GM18858 (cell line): Measurements from ENCODE around the gene EPS15.
"Not testable (repeated sequence)": the region's sequence is repeated elsewhere in the genome, so short reads cannot be mapped to it uniquely, and the experiment has no call there.

Experiments
- ATAC-seq: cut with Tn5 transposase; IDR thresholded peaks from one replicate; pipeline ENCODE4 v1.9.1; 2021; ENCODE audit not compliant: unreplicated experiment

EPS15 gene

GRCh38 chr1:51519048-51519864 lies at the start of gene EPS15:
Gene EPS15, minus strand, starts transcription at chr1:51519266. Its CDS starts 35 bp downstream, at chr1:51519231.
- no peak for ATAC-seq

DNA sequence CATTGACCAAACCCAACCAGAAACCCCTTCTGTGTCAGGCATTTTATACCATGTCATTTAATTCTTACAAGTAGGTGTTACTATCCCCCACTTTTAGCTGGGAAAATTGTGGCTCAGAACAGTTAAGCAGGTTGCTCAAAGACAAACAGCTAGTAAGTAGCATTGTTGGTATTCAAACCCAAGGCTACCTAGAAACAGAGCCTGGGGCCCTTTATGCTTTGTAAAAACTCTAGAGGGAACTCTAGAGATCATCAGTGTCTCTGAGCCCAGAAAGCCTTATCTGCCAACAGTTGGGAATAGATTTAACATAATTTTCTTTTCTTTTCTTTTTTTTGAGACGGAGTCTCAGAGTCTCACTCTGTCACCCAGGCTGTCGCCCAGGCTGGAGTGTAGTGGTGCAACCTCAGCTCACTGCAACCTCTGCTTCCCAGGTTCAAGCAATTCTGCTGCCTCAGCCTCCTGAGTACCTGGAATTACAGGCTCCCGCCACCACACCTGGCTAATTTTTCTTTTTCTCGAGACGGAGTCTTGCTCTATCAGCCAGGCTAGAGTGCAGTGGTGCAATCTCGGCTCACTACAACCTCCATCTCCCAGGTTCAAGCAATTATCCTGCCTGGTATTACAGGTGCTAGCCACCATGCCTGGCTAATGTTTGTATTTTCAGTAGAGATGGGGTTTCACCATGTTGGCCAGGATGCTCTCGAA lies 49.3 kb upstream of the EPS15 start:
- no peak for ATAC-seq

DNA sequence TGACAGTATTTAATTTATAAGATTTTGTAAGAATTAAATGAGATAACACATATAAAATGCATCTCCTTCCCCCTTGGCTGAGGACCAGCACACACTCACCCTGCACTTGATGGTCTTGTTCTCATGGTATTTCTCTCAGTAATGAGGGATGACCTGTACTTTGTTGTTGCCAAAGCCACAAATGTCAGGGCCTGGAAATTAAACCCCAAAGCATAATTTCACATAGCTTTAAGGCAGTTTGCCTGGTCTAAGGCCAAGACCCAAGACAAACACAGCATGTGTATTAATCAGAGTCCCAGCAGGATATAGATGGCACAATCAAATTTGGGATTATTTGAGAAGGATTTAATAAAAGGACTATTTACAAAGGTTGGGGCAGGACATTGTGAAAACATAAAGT lies 48.6 kb upstream of the EPS15 start:
- no peak for ATAC-seq

- no peak for ATAC-seq
Measured at GRCh38 chr1:51566260-51566659, 47.2 kb upstream of the EPS15 start.

- ATAC-seq: no peak
Measured at GRCh38 chr1:51565009-51565408, 45.9 kb upstream of the EPS15 start.

DNA sequence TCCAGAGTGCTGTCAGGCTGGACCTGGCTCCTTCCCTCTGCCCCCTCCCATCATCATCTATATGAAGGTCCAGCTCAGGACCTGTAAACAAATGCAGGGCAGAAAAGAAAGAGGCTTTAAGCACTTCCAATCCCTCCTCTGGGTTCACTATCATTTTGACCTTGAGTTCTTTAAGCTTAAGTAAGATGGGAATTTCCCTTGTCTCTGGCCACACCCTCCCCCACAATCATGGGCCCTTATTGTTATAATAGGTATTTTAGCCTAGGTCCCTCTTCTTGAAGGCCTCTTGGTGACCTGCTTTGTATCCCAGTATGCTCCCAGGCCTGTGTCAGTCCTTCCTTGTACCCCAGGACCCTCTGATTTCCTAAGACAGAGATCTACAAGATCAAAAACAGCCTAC lies 45.1 kb upstream of the EPS15 start:
- no peak for ATAC-seq

- ATAC-seq: no peak
Measured at GRCh38 chr1:51561702-51562101, 42.6 kb upstream of the EPS15 start.

DNA sequence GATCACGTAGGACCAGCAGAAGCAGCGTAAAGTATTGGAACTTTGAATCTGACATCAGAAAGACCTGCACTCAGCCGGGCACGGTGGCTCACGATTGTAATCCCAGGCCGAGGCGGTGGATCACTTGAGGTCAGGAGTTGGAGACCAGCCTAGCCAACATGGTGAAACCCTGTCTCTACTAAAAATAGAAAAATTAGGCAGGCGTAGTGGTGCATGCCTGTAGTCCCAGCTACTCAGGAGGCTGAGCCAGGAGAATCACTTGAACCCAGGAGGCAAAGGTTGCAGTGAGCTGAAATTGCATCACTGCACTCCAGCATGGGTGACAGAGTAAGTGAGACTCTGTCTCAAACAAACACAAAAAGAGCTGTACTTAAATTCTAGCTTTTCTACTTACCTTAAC lies 41.8 kb upstream of the EPS15 start:
- ATAC-seq: not testable (repeated sequence)

GRCh38 chr1:51560034-51560433 lies 41.0 kb upstream of the EPS15 start:
- no peak for ATAC-seq

DNA sequence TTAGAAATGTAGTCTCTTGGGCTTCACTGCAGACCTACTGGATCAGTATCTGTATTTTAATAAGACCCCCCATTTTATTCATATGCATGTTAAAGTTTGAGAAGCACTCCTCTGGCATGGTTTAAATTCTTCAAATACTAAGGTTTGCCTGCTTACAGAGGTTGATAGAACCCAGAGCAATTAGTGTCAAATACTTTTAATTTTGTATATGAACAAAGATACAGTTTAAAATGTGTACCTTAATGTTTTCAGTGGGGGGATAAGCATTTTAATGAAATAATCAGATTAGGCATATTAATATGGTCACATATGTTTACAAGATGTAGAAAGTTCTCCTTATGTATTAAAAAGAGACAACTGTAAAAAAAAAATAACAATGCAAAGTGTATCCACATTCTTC lies 40.4 kb upstream of the EPS15 start:
- ATAC-seq: no peak

DNA sequence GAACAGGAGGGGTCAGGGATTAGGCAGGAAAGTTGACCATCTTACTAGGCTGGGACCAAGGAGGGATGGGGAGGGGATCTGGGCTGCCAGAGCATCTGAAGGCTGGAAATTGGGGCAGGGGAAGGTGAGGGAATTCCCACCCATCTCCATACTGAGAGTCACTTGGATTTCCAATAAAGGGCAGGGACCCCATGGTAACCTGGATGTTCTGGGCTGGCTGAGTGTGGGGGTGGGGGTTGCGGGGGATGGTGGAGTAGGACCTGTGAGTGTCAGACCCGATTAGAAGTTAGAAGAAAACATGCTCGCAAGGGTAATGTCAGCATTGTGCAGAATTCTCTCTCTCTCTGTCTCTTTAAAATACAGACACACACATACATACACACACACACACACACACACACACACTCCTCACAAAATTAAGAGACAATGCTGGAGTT lies 40.0 kb upstream of the EPS15 start:
- ATAC-seq: no peak

- ATAC-seq: no peak
Measured at GRCh38 chr1:51558375-51558924, 39.4 kb upstream of the EPS15 start.

DNA sequence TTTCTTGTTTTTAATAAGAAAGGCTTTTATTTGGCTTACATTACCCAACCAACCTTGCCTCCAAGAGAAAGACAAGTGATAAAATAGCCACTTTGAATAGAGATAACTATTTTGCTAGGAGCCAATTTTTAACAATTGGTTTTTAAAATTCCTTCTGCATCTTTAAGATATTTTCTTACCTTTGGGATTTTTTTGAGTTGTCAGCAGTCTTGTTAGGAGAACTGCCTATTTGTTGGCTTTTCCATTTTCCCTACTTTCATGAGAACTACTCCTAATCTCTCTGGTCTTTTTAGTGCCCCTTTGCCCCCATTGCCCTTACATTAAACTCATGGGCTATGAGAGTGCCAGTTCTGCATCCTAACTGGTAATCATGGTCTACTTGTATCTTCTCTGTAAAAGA lies 38.1 kb upstream of the EPS15 start:
- ATAC-seq: no peak

- no peak for ATAC-seq
Measured at GRCh38 chr1:51555866-51556619, 37.0 kb upstream of the EPS15 start.

DNA sequence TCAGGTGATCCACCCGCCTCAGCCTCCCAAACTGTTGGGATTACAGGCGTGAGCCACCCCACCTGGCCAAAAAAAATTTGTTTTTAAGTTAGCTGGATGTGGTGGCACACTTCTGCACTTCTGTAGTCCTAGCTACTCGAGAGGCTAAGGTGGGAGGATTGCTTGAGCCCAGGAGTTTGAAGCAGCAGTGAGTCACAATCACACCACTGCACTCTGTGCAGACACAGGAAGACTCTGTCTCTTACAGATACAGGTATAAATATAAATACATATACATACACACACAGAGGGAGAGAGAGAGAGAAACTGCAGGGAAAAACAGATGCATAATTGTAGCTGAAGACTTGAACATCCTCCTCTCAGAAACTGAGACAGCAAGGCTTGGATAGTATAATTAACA lies 34.8 kb upstream of the EPS15 start:
- no peak for ATAC-seq

DNA sequence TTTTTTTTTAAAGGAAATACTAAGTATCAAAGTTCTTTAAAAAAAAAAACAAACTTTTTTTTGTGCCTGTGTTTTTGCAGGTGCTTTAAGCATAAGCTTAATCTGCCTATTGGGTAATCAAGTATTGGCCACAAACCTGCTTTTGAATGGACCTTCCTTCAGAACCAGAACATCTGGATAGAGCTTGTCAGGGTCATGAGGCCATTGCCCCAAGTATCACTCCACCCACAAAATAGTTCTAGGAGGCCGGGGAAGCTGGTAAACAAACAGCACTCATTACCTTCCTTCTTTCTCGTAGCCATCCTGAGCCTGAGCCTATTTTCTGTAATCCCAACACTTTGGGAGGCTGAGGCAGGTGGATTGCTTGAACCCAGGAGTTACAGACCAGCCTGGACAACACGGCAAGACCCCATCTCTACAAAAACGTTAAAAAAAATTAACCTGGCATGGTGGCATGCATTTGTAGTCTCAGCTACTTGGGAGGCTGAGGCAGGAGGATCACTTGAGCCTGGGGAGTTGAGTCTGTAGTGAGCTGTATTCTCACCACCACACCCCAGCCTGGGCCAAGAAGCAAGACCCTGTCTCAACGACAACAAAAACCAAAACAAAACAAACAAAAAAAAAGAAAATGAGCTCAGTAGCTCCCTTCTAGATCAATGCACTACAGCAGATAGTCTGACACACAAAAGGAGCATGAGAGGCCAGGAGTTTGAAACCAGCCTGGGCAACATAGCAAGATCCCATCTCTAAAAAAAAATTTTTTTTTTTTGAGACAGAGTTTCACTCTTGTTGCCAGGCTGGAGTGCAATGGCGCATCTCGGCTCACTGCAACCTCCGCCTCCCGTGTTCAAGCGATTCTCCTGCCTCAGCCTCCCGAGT lies 34.1 kb upstream of the EPS15 start:
- no peak for ATAC-seq

GRCh38 chr1:51551848-51552296 lies 32.8 kb upstream of the EPS15 start:
- no peak for ATAC-seq

DNA sequence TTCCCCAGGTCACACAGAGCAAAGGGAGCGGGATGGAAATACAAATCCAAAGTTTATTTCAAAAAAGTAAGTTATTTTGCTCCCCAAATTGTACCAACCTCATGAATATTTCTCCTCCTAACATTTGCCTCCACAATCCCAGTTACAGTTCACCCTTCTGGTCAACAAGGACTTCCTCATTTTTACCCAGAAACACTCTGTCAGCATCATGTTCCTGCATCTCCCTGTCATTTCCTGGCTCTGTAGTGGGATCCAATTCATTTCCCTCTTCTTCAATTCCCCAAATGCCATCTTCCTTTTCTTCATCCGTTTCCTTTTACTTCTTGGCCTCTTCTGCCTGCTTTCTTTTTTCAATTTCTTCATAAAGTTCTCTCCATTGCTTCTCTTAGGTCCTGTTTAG lies 32.0 kb upstream of the EPS15 start:
- no peak for ATAC-seq

DNA sequence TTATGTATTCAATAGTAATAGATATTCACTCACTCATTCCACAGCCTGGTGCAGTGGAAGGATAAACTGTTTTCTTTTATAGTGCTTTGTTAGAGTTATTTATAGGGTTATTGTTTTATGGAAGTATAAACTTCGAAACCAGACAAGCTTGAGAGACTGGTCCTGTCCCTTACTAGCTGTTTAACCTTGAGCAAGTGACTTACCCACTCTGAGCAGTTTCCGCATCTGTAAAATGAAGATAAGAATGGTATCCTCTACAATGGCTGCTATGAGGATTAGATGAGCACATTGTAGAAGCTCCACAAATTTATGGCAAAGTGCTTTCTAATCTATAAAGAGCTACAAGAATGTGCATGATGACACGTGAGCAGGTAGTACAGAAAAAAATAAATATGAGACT lies 30.8 kb upstream of the EPS15 start:
- ATAC-seq: no peak

GRCh38 chr1:51549016-51549619 lies 30.1 kb upstream of the EPS15 start:
- no peak for ATAC-seq
